GM12878 (cell line): ENCODE measurements around the gene ZNF366. TPM values are rescaled to one million over a fixed set of nuclear protein-coding genes. Genes with fewer than 3 reads are reported as not detected.

Source experiments
- ATAC-seq: fragments of 200-7000 bp; cut with Tn5 transposase; 3 replicates; pipeline ENCODE4 v1.9.1; 2020; ENCODE audit warnings: mild to moderate bottlenecking, moderate library complexity
- Bru-seq: library from RNA; stranded (reverse); fragments of 400-500 nt; gene quantifications from one replicate; lab custom pipeline; 2021; lab: Mats Ljungman, UMichigan
- BruChase-seq, 2 experiments: library from RNA; stranded (reverse); fragments of 400-500 nt; gene quantifications; one replicate each; lab custom pipeline; 2021; lab: Mats Ljungman, UMichigan
- BruUV-seq: library from RNA; stranded (reverse); fragments of 400-500 nt; replicated peaks from 2 replicates; lab custom pipeline; 2021; lab: Mats Ljungman, UMichigan
- CTCF ChIA-PET: fragments of 300-600 bp; sonication (Branson Sonifier 250); formaldehyde crosslinking; extraction: SDS; loops from one replicate; lab custom pipeline; 2021; ENCODE audit warnings: inconsistent platforms; lab: Yijun Ruan, JAX
- POLR2A ChIA-PET: fragments of 350-600 bp; formaldehyde crosslinking; extraction: SDS; loops from one replicate; lab custom pipeline; 2021; ENCODE audit warnings: inconsistent platforms; lab: Charles Lee
- RAD21 ChIA-PET: fragments of 300-600 bp; sonication (Branson Sonifier 250); formaldehyde crosslinking; loops from one replicate; lab custom pipeline; 2023; ENCODE audit warnings: antibody characterized with exemption; ENCODE audit not compliant: unreplicated experiment; lab: Charles Lee
- SMC1A ChIA-PET: fragments of 300-600 bp; sonication (Branson Sonifier 250); formaldehyde crosslinking; loops from one replicate; lab custom pipeline; 2023; ENCODE audit not compliant: unreplicated experiment, uncharacterized antibody; lab: Charles Lee
- DNase-seq: peaks from one replicate; pipeline ENCODE4 v3.0.0-alpha.2; 2011; ENCODE audit warnings: low read depth, low spot score
- FAIRE-seq: peaks from 3 replicates; lab custom pipeline; 2011; peaks lifted over from hg19 to GRCh38; lab: Jason Lieb, UNC
- H2AFZ ChIP-seq: 2 replicates; pipeline ENCODE4 v1.6.0; 2011; ENCODE audit warnings: low read depth, low read length, control low read depth; ENCODE audit not compliant: control insufficient read depth
- H3K27ac ChIP-seq: 2 replicates; pipeline ENCODE4 v1.5.1; 2011; ENCODE audit warnings: control low read depth; ENCODE audit not compliant: control insufficient read depth, insufficient read depth
- H3K27me3 ChIP-seq, 2 experiments: replicated peaks in 1 of 2; 2 replicates each; pipeline versions ENCODE4 v1.6.0 to v1.6.1; 2011; ENCODE audit warnings: low read length in 1 of 2; ENCODE audit not compliant: control insufficient read depth in 2 of 2, insufficient read depth in 2 of 2
- H3K36me3 ChIP-seq, 2 experiments: 2 replicates each; pipeline ENCODE4 v1.5.1; 2011; ENCODE audit warnings: low read length in 1 of 2; ENCODE audit not compliant: control insufficient read depth in 2 of 2, insufficient read depth in 2 of 2
- H3K4me1 ChIP-seq: 2 replicates; pipeline ENCODE4 v1.6.1; 2011; ENCODE audit warnings: mild to moderate bottlenecking, low read length, moderate library complexity, mixed read lengths; ENCODE audit not compliant: control insufficient read depth, insufficient read depth
- H3K4me2 ChIP-seq: 2 replicates; pipeline ENCODE4 v1.6.0; 2011; ENCODE audit warnings: control low read depth; ENCODE audit not compliant: control insufficient read depth, insufficient read depth
- H3K4me3 ChIP-seq: fragments of 200-600 bp; sonication (generic); 2 replicates; pipeline ENCODE4 v1.5.1; 2016
- H3K79me2 ChIP-seq: 2 replicates; pipeline ENCODE4 v1.6.0; 2011; ENCODE audit warnings: low read length; ENCODE audit not compliant: control insufficient read depth, insufficient read depth
- H3K9ac ChIP-seq: 2 replicates; pipeline ENCODE4 v1.8.0; 2011; ENCODE audit warnings: low read length, control low read depth, mixed read lengths; ENCODE audit not compliant: control insufficient read depth, insufficient read depth
- H3K9me3 ChIP-seq: replicated peaks from 3 replicates; pipeline ENCODE4 v1.5.1; 2011; ENCODE audit warnings: mild to moderate bottlenecking, low read length; ENCODE audit not compliant: control insufficient read depth, insufficient read depth
- H4K20me1 ChIP-seq: 2 replicates; pipeline ENCODE4 v1.6.0; 2011; ENCODE audit not compliant: control insufficient read depth, insufficient read depth
- IKZF1 ChIP-seq: fragments of 450-650 bp; conservative IDR thresholded peaks from 2 replicates; pipeline ENCODE4 v1.6.1; 2017; ENCODE audit warnings: antibody characterized with exemption, mild to moderate bottlenecking
- ZNF592 ChIP-seq: fragments of 450-650 bp; IDR thresholded peaks from 2 replicates; pipeline ENCODE4 v1.6.1; 2017; ENCODE audit warnings: mild to moderate bottlenecking, moderate library complexity
- WGBS: methylation state at CpG from one replicate; pipeline ENCODE4 v1.1.6; 2016; ENCODE audit warnings: low lambda C conversion rate; ENCODE audit not compliant: insufficient replicate concordance, insufficient coverage; ENCODE audit errors: missing lambda C conversion rate; 5-methylcytosine and 5-hydroxymethylcytosine counted together
- in situ Hi-C: fragments of 300-500 bp; cut with MboI; formaldehyde crosslinking; loops from 9 replicates; pipeline ENCODE4 v1.14.3; 2018; ENCODE audit warnings: mixed read lengths
- intact Hi-C: fragments of 100-400 bp; cut with micrococcal nuclease; formaldehyde crosslinking; loops from one replicate; pipeline ENCODE4 v1.14.2; 2022; ENCODE audit not compliant: unreplicated experiment
- long read RNA-seq, 2 experiments: library from polyadenylated mRNA; unstranded; transcript quantifications; one replicate each; pipeline ENCODE4 v2.0.0, GENCODE V29; 2019 to 2020
- polyA minus RNA-seq, 3 experiments: library from RNA; depleted of rRNA, polyadenylated mRNA; stranded (reverse); fragments of >200 nt; gene quantifications; 2 replicates each; pipeline ENCODE4 v1.2.3, GENCODE V29; 2011
- polyA plus RNA-seq, 11 experiments: library from polyadenylated mRNA; depleted of rRNA in 4 of 11; unstranded in 6 of 11; stranded (reverse) in 5 of 11; fragments of >200 nt; fragmentation: Nextera tagmentation in 4 of 11; fragmentation: Illumina TruSeq in 1 of 11; extraction: Ambion mirVana in 4 of 11; extraction: Trizol in 1 of 11; gene quantifications; 1 replicate in 1 of 11; 2 replicates in 10 of 11; pipeline versions ENCODE4 v1.2.1 to v1.2.3, GENCODE V29; 2011 to 2016; ENCODE audit warnings: inconsistent platforms in 2 of 11, missing spikeins in 2 of 11, low read depth in 1 of 11
- total RNA-seq, 4 experiments: library from RNA; depleted of rRNA in 3 of 4; stranded (reverse); fragments of >200 nt in 3 of 4; fragmentation: Illumina TruSeq in 1 of 4; extraction: Trizol in 1 of 4; gene quantifications; 2 replicates each; pipeline versions ENCODE4 v1.2.1 to v1.2.3, GENCODE V29; 2013 to 2021

Gene ZNF366, protein sequence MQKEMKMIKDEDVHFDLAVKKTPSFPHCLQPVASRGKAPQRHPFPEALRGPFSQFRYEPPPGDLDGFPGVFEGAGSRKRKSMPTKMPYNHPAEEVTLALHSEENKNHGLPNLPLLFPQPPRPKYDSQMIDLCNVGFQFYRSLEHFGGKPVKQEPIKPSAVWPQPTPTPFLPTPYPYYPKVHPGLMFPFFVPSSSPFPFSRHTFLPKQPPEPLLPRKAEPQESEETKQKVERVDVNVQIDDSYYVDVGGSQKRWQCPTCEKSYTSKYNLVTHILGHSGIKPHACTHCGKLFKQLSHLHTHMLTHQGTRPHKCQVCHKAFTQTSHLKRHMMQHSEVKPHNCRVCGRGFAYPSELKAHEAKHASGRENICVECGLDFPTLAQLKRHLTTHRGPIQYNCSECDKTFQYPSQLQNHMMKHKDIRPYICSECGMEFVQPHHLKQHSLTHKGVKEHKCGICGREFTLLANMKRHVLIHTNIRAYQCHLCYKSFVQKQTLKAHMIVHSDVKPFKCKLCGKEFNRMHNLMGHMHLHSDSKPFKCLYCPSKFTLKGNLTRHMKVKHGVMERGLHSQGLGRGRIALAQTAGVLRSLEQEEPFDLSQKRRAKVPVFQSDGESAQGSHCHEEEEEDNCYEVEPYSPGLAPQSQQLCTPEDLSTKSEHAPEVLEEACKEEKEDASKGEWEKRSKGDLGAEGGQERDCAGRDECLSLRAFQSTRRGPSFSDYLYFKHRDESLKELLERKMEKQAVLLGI
- total RNA-seq (2013; cell fraction: nucleolus; rRNA removed) = not detected in 2 replicates
- total RNA-seq (2014; rRNA removed) = 0.06 TPM in 1 of 2 replicates, not detected in the other
- 0.05 TPM in 1 of 2 replicates, not detected in the other for total RNA-seq (2014; rRNA removed; fragmentation: Illumina TruSeq; extraction: Trizol)
- total RNA-seq (2021) = 0.18 TPM in 1 of 2 replicates, not detected in the other
- polyA plus RNA-seq (2011; ENCODE audit: low read depth) = not detected
- polyA plus RNA-seq (2011; rRNA removed) = not detected in 2 replicates
- not detected in 2 replicates for polyA plus RNA-seq (2011; cell fraction: cytosol; rRNA removed)
- polyA plus RNA-seq (2011; cell fraction: nucleus; rRNA removed) = not detected in 2 replicates
- 0.04 and 0.08 TPM in 2 replicates for polyA plus RNA-seq (2012)
- 0.01 and 0.10 TPM in 2 replicates for polyA plus RNA-seq (2014; fragmentation: Illumina TruSeq; extraction: Trizol)
- not detected for polyA plus RNA-seq (2014; fragmentation: Nextera tagmentation; extraction: Ambion mirVana)
- 0.03 TPM in 1 of 2 replicates, not detected in the other for polyA plus RNA-seq (2014; rRNA removed)
- not detected for polyA plus RNA-seq (2016; fragmentation: Nextera tagmentation; extraction: Ambion mirVana)
- polyA minus RNA-seq (2011; rRNA and poly(A)+ RNA removed) = not detected in 2 replicates
- polyA minus RNA-seq (2011; cell fraction: cytosol; rRNA and poly(A)+ RNA removed) = not detected in 2 replicates
- not detected in 2 replicates for polyA minus RNA-seq (2011; cell fraction: nucleus; rRNA and poly(A)+ RNA removed)
- percentile 20 among the genes with signal in this experiment for Bru-seq, nascent RNA
- percentile 3 among the genes with signal in this experiment for BruChase-seq, experiment 1, labeled RNA remaining after a 6-hour chase
- BruChase-seq, experiment 2, labeled RNA remaining after a 2-hour chase = percentile 3 among the genes with signal in this experiment
- long read RNA-seq, experiment 1 = 0 reads
- long read RNA-seq, experiment 2 = 0 reads

DNA sequence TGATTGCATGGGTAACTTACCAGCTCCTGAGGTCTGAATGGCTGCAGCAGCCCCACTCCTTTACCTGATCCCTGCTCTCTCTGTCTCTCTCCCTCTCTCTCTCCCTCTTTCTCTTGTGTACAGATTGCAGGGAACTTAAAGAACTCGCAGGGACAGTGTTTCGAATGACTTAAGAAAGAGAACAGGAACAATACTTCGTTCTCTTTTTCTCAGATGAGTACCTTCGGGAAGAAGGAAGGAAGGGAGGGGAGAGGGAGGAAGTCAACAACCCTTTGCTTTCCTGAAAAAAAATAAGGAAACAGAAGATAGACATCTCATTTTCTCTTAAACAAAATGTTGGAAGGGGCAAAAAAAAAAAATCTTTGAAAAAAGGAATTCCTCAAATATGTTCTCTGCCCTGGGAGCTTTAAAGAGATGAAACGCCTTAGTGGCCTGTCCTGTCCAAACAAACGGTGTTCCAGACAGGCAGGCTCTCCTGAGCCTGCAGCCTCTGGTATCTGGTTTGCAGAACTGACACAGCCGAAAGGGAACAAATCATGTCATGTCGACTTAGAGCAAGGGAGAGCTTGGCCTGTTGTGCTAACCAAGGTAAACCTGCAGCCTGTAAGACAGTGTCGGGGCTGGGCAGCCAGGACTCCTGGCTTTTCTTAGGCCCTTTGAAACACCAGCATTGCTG is at the start of gene ZNF366:
Gene ZNF366 (minus strand): TSS at position 180 of the 676 bp plus-strand sequence. CDS start 45,914 bp downstream, outside the sequence.
- RAD21 ChIA-PET = interaction anchor here (1.0 to 1.7 kb wide), 11 partner anchors 15 to 140 kb away, joined by 3 to 27 read pairs (median 4); no protein-coding TSS in a partner anchor
- CTCF ChIA-PET = interaction anchor here (0.6 to 3.0 kb wide), 9 partner anchors 16 to 511 kb away, joined by 3 to 13 read pairs (median 3); no protein-coding TSS in a partner anchor
- Histone ChIP-seq H3K9ac (peak within 1 kb of the TSS; percentile 35; the same call in 1 of the 2 replicates), H3K4me2 (peak within 1 kb of the TSS; percentile 67), H4K20me1 (no peaks in the 10 kb centered on the region), H2AFZ (peak within 1 kb of the TSS; percentile 43; the same call in 1 of the 2 replicates), H3K27me3 (no peaks in the 10 kb centered on the region), H3K27ac (peak within 1 kb of the TSS; percentile 60), H3K4me1 (peaks cover 45% of the 10 kb centered on the region), H3K79me2 (no peaks in the 10 kb centered on the region), H3K4me3 (no peak within 1 kb of the TSS), H3K9me3 (no peaks in the 10 kb centered on the region), H3K36me3 (no peaks in the 10 kb centered on the region)
- SMC1A ChIA-PET = interaction anchor here (0.9 to 7.2 kb wide), 14 partner anchors 7 to 141 kb away, joined by 3 to 55 read pairs (median 4); no protein-coding TSS in a partner anchor
- no peak for DNase-seq
- 71% methylated on average over 9 of the region's 9 CpGs for WGBS
- intact Hi-C loops = loop anchor here (5.0 kb wide), 1 partner anchor 40 kb away; no protein-coding TSS in a partner anchor
- no TSS peak for BruUV-seq
- POLR2A ChIA-PET = interaction anchor here (0.8 to 1.3 kb wide), 6 partner anchors 13 to 331 kb away, joined by 3 to 9 read pairs (median 4); no protein-coding TSS in a partner anchor
- TF ChIP-seq IKZF1 (0 out of 2 replicates have a peak, but pooled peaks have one; percentile 3), ZNF592 (no peak)
- ATAC-seq = peak; percentile 28; the same call in 1 of the 3 replicates
- in situ Hi-C loops = no loop called here
- no peak for FAIRE-seq
